WERI-Rb-1 (cell line): Measurements from ENCODE around the gene PCED1B.

Experiments used
- DNase-seq: peaks from one replicate; pipeline ENCODE4 v3.0.0-alpha.2; 2020
- H3K27ac ChIP-seq: fragments of 250-450 bp; sonication (Bioruptor Pico); 2 replicates; pipeline ENCODE4 v1.5.1; 2020; ENCODE audit warnings: mild to moderate bottlenecking, moderate library complexity
- H3K27me3 ChIP-seq: fragments of 250-450 bp; sonication (Bioruptor Pico); 2 replicates; pipeline ENCODE4 v1.5.1; 2021; ENCODE audit warnings: mild to moderate bottlenecking, low read depth, moderate library complexity; ENCODE audit not compliant: insufficient read depth, severe bottlenecking
- H3K36me3 ChIP-seq: fragments of 250-450 bp; sonication (Bioruptor Pico); 2 replicates; pipeline ENCODE4 v1.5.1; 2020; ENCODE audit warnings: mild to moderate bottlenecking, moderate library complexity
- H3K4me3 ChIP-seq: 2 replicates; pipeline ENCODE4 v1.5.1; 2011; ENCODE audit warnings: low read depth, mild to moderate bottlenecking, control low read depth, low read length
- H3K9me3 ChIP-seq: fragments of 250-450 bp; sonication (Bioruptor Pico); 2 replicates; pipeline ENCODE4 v1.5.1; 2021; ENCODE audit warnings: mild to moderate bottlenecking, moderate library complexity; ENCODE audit not compliant: severe bottlenecking
- CTCF ChIP-seq: IDR thresholded peaks from 2 replicates; pipeline ENCODE4 v1.5.1; 2011; ENCODE audit warnings: low read depth, mild to moderate bottlenecking, control low read depth, inconsistent platforms, low read length

PCED1B gene

GRCh38 chr12:47107926-47108325 is 28.5 kb downstream of the PCED1B start:
- H3K27ac ChIP-seq, result no peak overlapping the region
- H3K27me3 ChIP-seq, result peaks cover 49% of the 10 kb centered on the region
- no peak overlapping the region for H3K4me3 ChIP-seq
- no peak for DNase-seq
- TF ChIP-seq CTCF, result no peak
- H3K9me3 ChIP-seq, result no peaks in the 10 kb centered on the region
- H3K36me3 ChIP-seq, result no peaks in the 10 kb centered on the region

DNA sequence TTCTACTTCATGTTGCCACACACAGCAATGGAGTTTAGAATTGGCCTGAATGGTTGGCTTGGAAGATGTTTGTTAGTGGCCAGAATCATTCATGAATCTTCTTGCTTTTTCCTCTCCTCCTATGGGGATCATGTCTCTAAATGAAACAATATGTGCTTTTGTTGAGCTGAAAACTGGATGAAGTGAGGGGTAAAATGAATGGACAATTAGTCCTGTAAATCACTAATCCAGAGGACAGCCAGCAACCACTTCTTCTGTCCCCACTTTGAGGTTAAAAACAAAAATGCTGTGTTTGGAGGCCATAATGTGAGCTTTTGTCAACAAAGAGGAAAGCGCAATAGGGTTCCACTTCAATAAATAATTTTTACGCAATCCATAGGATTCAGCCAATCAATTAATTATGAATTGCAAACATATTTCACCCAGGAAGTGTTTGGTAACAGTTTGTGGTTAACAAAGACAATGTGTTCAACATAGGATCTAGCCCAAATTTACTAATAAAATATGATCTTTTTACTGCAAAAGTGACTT is 30.7 kb downstream of the PCED1B start:
- H3K4me3 ChIP-seq, result no peak overlapping the region
- H3K36me3 ChIP-seq, result no peaks in the 10 kb centered on the region
- DNase-seq, result no peak
- H3K9me3 ChIP-seq, result no peaks in the 10 kb centered on the region
- no peak overlapping the region for H3K27ac ChIP-seq
- peaks cover 40% of the 10 kb centered on the region for H3K27me3 ChIP-seq
- no peak for TF ChIP-seq CTCF

- no peak for DNase-seq
- H3K27ac ChIP-seq, result no peak overlapping the region
- peaks cover 32% of the 10 kb centered on the region for H3K27me3 ChIP-seq
- H3K9me3 ChIP-seq, result no peaks in the 10 kb centered on the region
- no peak for TF ChIP-seq CTCF
- H3K36me3 ChIP-seq, result no peaks in the 10 kb centered on the region
- H3K4me3 ChIP-seq, result no peak overlapping the region
These were observed 31.4 kb downstream of the PCED1B start for GRCh38 chr12:47110718-47111391.

GRCh38 chr12:47111392-47111778 is 32.0 kb downstream of the PCED1B start:
- Histone ChIP-seq H3K36me3 (no peaks in the 10 kb centered on the region), H3K27me3 (peaks cover 30% of the 10 kb centered on the region), H3K27ac (no peak overlapping the region), H3K4me3 (no peak overlapping the region), H3K9me3 (no peaks in the 10 kb centered on the region)
- no peak for DNase-seq
- TF ChIP-seq CTCF, result no peak

GRCh38 chr12:47111854-47112253 is 32.4 kb downstream of the PCED1B start:
- no peaks in the 10 kb centered on the region for H3K9me3 ChIP-seq
- no peak for DNase-seq
- TF ChIP-seq CTCF, result no peak
- peaks cover 26% of the 10 kb centered on the region for H3K27me3 ChIP-seq
- H3K27ac ChIP-seq, result no peak overlapping the region
- H3K36me3 ChIP-seq, result no peaks in the 10 kb centered on the region
- H3K4me3 ChIP-seq, result no peak overlapping the region

DNA sequence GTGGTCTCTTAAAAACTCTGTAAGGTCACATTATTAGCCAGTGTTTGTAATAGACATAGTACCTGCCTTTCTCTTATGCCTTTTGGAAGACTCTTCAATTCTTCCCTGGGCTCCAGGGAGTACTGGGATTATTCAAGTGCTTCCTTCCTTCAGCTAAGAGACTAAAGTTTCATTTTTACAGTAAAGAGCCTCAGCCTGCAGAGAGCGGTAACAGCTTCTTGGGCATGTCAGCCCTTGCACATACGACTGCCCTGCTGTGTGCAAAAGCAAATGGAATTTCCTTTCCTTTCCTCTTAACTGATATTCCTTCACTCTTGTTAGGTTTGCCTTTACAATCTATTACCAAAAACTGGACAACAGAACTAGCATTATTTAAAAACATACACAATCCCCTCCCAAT is 33.3 kb downstream of the PCED1B start:
- no peaks in the 10 kb centered on the region for H3K36me3 ChIP-seq
- no peak overlapping the region for H3K27ac ChIP-seq
- H3K27me3 ChIP-seq, result peaks cover 18% of the 10 kb centered on the region
- no peak for DNase-seq
- TF ChIP-seq CTCF, result no peak
- H3K4me3 ChIP-seq, result no peak overlapping the region
- H3K9me3 ChIP-seq, result no peaks in the 10 kb centered on the region
